SK-N-SH (cell line): ENCODE results near the gene GRM5. TPM values are rescaled to one million over a fixed set of nuclear protein-coding genes. Genes with fewer than 3 reads are reported as not detected.

ENCODE experiments used
- CTCF ChIA-PET: fragments of 300-600, 350-600 bp; formaldehyde crosslinking; extraction: SDS; loops from one replicate; lab custom pipeline; 2021; lab: Yijun Ruan, JAX
- POLR2A ChIA-PET: fragments of 350-600 bp; sonication (Branson Sonifier 250); formaldehyde crosslinking; extraction: SDS; loops from one replicate; lab custom pipeline; 2020; ENCODE audit warnings: antibody characterized with exemption, inconsistent platforms; lab: Yijun Ruan, JAX
- DNase-seq: peaks from one replicate; pipeline ENCODE4 v3.0.0; 2012
- H2AFZ ChIP-seq: fragments of 200-600 bp; sonication (generic); 2 replicates; pipeline ENCODE4 v1.8.1; 2016; ENCODE audit warnings: antibody characterized with exemption, mild to moderate bottlenecking, low read depth
- H3F3A ChIP-seq: fragments of 200-600 bp; sonication (generic); replicated peaks from 2 replicates; pipeline ENCODE3; 2016; ENCODE audit warnings: antibody characterized with exemption, mild to moderate bottlenecking; ENCODE audit not compliant: insufficient read depth
- H3K27ac ChIP-seq, 2 experiments: fragments of 200-500 bp in 1 of 2; fragments of 200-600 bp in 1 of 2; sonication (Bioruptor generic) in 1 of 2; sonication (generic), shearing (Covaris generic) in 1 of 2; 2 replicates each; pipeline versions ENCODE4 v1.5.1 to v1.6.1; 2014 to 2016; ENCODE audit warnings: low read depth in 2 of 2, inconsistent platforms in 1 of 2, low read length in 1 of 2, mild to moderate bottlenecking in 1 of 2, mixed read lengths in 1 of 2
- H3K27me3 ChIP-seq: fragments of 200-600 bp; sonication (generic), shearing (Covaris generic); 2 replicates; pipeline ENCODE4 v1.6.1; 2016; ENCODE audit warnings: mixed run types; ENCODE audit not compliant: insufficient read depth
- H3K36me3 ChIP-seq, 2 experiments: fragments of 200-500 bp in 1 of 2; fragments of 200-600 bp in 1 of 2; sonication (Bioruptor generic) in 1 of 2; sonication (generic) in 1 of 2; replicated peaks in 1 of 2; 2 replicates each; pipeline versions ENCODE3 to v1.5.1; 2014 to 2016; ENCODE audit warnings: low read length in 1 of 2, mild to moderate bottlenecking in 1 of 2; ENCODE audit not compliant: insufficient read depth in 2 of 2, control insufficient read depth in 1 of 2
- H3K4me1 ChIP-seq, 2 experiments: fragments of 200-500 bp in 1 of 2; fragments of 200-600 bp in 1 of 2; sonication (Bioruptor generic) in 1 of 2; sonication (generic), shearing (Covaris generic) in 1 of 2; 2 replicates each; pipeline versions ENCODE4 v1.5.1 to v1.6.1; 2014 to 2016; ENCODE audit warnings: low read depth in 1 of 2, low read length in 1 of 2, mixed run types in 1 of 2; ENCODE audit not compliant: insufficient read depth in 2 of 2, control insufficient read depth in 1 of 2
- H3K4me2 ChIP-seq: fragments of 200-600 bp; sonication (generic), shearing (Covaris generic); 2 replicates; pipeline ENCODE4 v1.6.1; 2017; ENCODE audit warnings: mixed run types
- H3K4me3 ChIP-seq, 2 experiments: fragments of 200-500 bp in 1 of 2; fragments of 200-600 bp in 1 of 2; sonication (Bioruptor generic) in 1 of 2; sonication (generic), shearing (Covaris generic) in 1 of 2; 2 replicates each; pipeline versions ENCODE4 v1.5.1 to v1.8.1; 2014 to 2016; ENCODE audit warnings: low read depth in 2 of 2, inconsistent platforms in 1 of 2, low read length in 1 of 2, mild to moderate bottlenecking in 1 of 2, mixed read lengths in 1 of 2, moderate library complexity in 1 of 2
- H3K79me2 ChIP-seq: fragments of 200-600 bp; sonication (generic); 2 replicates; pipeline ENCODE4 v1.8.1; 2017; ENCODE audit warnings: mild to moderate bottlenecking; ENCODE audit not compliant: insufficient read depth
- H3K9ac ChIP-seq: fragments of 200-600 bp; sonication (generic); 2 replicates; pipeline ENCODE4 v1.6.1; 2017; ENCODE audit warnings: mixed run types
- H3K9me2 ChIP-seq: fragments of 200-600 bp; sonication (generic); 2 replicates; pipeline ENCODE4 v1.6.1; 2017; ENCODE audit warnings: mixed run types
- H3K9me3 ChIP-seq: fragments of 200-600 bp; sonication (generic); 2 replicates; pipeline ENCODE4 v1.6.1; 2017; ENCODE audit warnings: mixed run types, mild to moderate bottlenecking, moderate library complexity
- H4K20me1 ChIP-seq: fragments of 200-600 bp; sonication (generic); 2 replicates; pipeline ENCODE4 v1.6.1; 2017; ENCODE audit warnings: mild to moderate bottlenecking, mixed run types; ENCODE audit not compliant: insufficient read depth
- EZH2phosphoT487 ChIP-seq: fragments of 200-600 bp; sonication (generic); IDR thresholded peaks from 2 replicates; pipeline ENCODE4 v1.6.1; 2017; ENCODE audit warnings: low read depth, mixed run types, mild to moderate bottlenecking, antibody characterized with exemption, moderate library complexity, borderline replicate concordance
- FOSL2 ChIP-seq: IDR thresholded peaks from 2 replicates; pipeline ENCODE4 v1.4.0; 2012; ENCODE audit warnings: low read depth, mild to moderate bottlenecking, moderate library complexity, borderline replicate concordance
- FOXJ3 ChIP-seq: sonication (generic); formaldehyde crosslinking; IDR thresholded peaks from 2 replicates; pipeline ENCODE4 v1.5.1; 2020; ENCODE audit warnings: mild to moderate bottlenecking, missing genetic modification reagents
- GATA2 ChIP-seq: sonication (generic); formaldehyde crosslinking; IDR thresholded peaks from 2 replicates; pipeline ENCODE4 v1.5.0; 2020; ENCODE audit warnings: mild to moderate bottlenecking, missing genetic modification reagents
- POLR2AphosphoS5 ChIP-seq: IDR thresholded peaks from 2 replicates; pipeline ENCODE4 v1.6.1; 2012; ENCODE audit warnings: low read depth, low read length
- RXRA ChIP-seq: IDR thresholded peaks from 2 replicates; pipeline ENCODE4 v1.4.0; 2012; ENCODE audit warnings: low read depth, mild to moderate bottlenecking, borderline replicate concordance
- SIN3A ChIP-seq: IDR thresholded peaks from 2 replicates; pipeline ENCODE4 v1.6.1; 2012; ENCODE audit warnings: low read depth, mild to moderate bottlenecking, low read length, moderate library complexity, borderline replicate concordance
- SMC3 ChIP-seq: IDR thresholded peaks from 2 replicates; pipeline ENCODE4 v1.6.1; 2012; ENCODE audit warnings: low read depth, low read length, improper control_type of control experiment
- TAF1 ChIP-seq: IDR thresholded peaks from 2 replicates; pipeline ENCODE4 v1.6.1; 2012; ENCODE audit warnings: low read depth, mild to moderate bottlenecking, low read length, moderate library complexity, borderline replicate concordance
- TEAD4 ChIP-seq: IDR thresholded peaks from 2 replicates; pipeline ENCODE4 v1.4.0; 2012; ENCODE audit warnings: mild to moderate bottlenecking, borderline replicate concordance; ENCODE audit not compliant: insufficient read depth
- YY1 ChIP-seq: IDR thresholded peaks from 2 replicates; pipeline ENCODE4 v1.4.0; 2012; ENCODE audit warnings: low read depth, mild to moderate bottlenecking
- WGBS: methylation state at CpG from one replicate; pipeline ENCODE4 v1.1.6; 2017; ENCODE audit warnings: low lambda C conversion rate; 5-methylcytosine and 5-hydroxymethylcytosine counted together
- polyA plus RNA-seq, 3 experiments: library from polyadenylated mRNA; depleted of rRNA; stranded (reverse); fragments of >200 nt; gene quantifications; 2 replicates each; pipeline ENCODE4 v1.2.3, GENCODE V29; 2012
- TF ChIP-seq, protein P1 (sequence below): fragments of 150-350 bp; IDR thresholded peaks from 2 replicates; pipeline ENCODE4 v1.6.1; 2016; ENCODE audit warnings: mild to moderate bottlenecking, low read depth, low read length
- TF ChIP-seq, protein P2 (sequence below): fragments of 150-350 bp; IDR thresholded peaks from 2 replicates; pipeline ENCODE4 v1.6.1; 2017; ENCODE audit warnings: antibody characterized with exemption, low read length, low read depth, borderline replicate concordance

The GRM5 gene
- polyA plus RNA-seq, 1 of the 3 experiments (the other 2 are of a cell fraction) = not detected

DNA sequence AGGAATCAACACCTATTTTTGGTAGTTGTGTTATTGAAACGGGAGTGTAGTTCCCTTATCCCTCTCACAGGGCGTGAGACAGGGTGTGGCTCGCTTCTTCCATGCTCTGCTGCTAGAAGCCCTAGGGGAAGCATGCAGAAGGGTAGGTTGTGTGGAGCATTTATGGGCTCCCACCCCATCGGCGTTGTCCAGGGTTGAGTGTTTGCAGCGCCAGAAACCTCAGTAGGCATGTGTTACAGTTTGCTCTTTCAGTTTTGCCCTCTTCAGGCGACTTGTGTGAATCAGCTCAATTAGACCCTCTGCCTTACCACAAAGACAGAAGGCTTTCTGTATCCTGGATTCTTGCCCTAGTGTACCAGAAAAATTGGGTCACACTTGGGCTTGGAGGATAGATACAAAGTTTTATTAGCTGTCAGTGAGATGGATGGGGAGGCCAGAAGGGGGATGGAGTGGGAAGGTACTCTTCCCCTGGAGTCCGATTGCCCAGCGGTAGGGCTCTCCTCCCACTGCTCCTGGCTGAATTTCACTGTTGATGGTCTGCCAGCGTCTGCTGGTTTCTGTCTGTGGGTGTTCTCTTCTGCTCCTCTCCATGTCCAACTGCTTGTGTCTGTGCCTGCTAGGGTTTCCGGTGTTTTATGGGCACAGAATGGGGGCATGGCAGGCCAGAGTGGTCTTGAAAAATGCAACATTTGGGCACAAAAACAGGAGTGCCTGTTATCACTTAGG is 369.9 kb downstream of the GRM5 start:
- TF ChIP-seq RXRA = no peak
- no peaks in the 10 kb centered on the region for H3F3A ChIP-seq
- H3K9me2 ChIP-seq = no peaks in the 10 kb centered on the region
- CTCF ChIA-PET = no interaction called here
- H3K79me2 ChIP-seq = no peaks in the 10 kb centered on the region
- no peak overlapping the region for H3K27ac ChIP-seq
- no peaks in the 10 kb centered on the region for H3K36me3 ChIP-seq
- no peaks in the 10 kb centered on the region for H3K4me1 ChIP-seq
- H3K9ac ChIP-seq = no peak overlapping the region
- 20% methylated on average over 10 of the region's 11 CpGs for WGBS
- no peak for DNase-seq
- no peaks in the 10 kb centered on the region for H3K9me3 ChIP-seq
- no peak overlapping the region for H3K4me3 ChIP-seq
- no peak overlapping the region for H2AFZ ChIP-seq
- no peaks in the 10 kb centered on the region for H4K20me1 ChIP-seq
- no peak overlapping the region for H3K4me2 ChIP-seq
- POLR2A ChIA-PET = no interaction called here
- H3K27me3 ChIP-seq = no peaks in the 10 kb centered on the region; the same call in 1 of the 2 replicates

DNA sequence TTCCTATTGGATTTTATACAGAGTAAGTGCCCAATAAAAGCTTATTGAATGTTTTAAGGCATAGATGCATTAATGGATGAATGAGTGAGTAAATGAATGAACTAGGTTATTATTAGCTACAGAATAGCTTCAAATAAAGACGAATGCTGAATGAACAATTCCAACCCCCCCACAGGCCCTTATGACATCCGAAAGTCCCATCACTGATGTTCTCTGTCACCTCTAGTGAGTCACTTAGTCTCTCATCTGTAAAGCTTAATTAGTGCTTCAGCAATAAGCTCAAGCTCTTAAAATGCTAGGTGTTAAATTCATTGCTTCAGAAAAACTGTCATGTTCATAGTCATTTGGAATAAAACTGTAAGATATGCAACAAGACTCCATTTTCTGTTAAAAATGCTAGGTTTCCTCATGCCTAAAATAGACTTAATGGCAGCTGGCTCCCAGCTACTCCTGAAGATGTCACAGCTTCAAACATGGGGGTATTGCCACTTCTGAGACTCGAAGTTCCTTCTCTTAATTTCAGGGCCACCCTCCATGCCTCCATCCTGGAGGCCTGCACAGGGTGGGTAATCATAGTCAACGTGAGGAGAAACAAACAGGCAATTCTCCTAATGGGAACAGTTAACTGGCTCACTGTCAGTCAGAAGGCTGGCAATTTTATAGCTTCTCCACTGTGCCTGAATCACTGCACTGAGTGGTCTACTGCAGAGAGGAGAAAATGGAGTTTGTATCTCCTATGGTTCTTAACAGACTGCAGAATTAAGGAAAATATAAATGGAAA is 373.3 kb downstream of the GRM5 start:
- CTCF ChIA-PET = interaction anchor here (0.9 kb wide), 1 partner anchor 72 kb away, joined by 3 read pairs; no protein-coding TSS in a partner anchor
- no peak overlapping the region for H3K9ac ChIP-seq
- DNase-seq = no peak

More for the DNA sequence above, 373.3 kb downstream of the GRM5 start:
- POLR2A ChIA-PET = no interaction called here
- Histone ChIP-seq H4K20me1 (no peaks in the 10 kb centered on the region), H2AFZ (no peak overlapping the region), H3K4me2 (no peak overlapping the region), H3K9me2 (no peaks in the 10 kb centered on the region), H3F3A (no peaks in the 10 kb centered on the region), H3K27ac (no peak overlapping the region), H3K4me3 (no peak overlapping the region), H3K9me3 (no peaks in the 10 kb centered on the region), H3K27me3 (no peaks in the 10 kb centered on the region; the same call in 1 of the 2 replicates), H3K79me2 (no peaks in the 10 kb centered on the region), H3K4me1 (no peaks in the 10 kb centered on the region), H3K36me3 (no peaks in the 10 kb centered on the region)
- TF ChIP-seq YY1 (no peak), EZH2phosphoT487 (no peak), POLR2AphosphoS5 (no peak), FOXJ3 (no peak), FOSL2 (no peak), TAF1 (no peak), GATA2 (no peak), TEAD4 (no peak), SIN3A (no peak), SMC3 (no peak)
- TF ChIP-seq, protein P1, sequence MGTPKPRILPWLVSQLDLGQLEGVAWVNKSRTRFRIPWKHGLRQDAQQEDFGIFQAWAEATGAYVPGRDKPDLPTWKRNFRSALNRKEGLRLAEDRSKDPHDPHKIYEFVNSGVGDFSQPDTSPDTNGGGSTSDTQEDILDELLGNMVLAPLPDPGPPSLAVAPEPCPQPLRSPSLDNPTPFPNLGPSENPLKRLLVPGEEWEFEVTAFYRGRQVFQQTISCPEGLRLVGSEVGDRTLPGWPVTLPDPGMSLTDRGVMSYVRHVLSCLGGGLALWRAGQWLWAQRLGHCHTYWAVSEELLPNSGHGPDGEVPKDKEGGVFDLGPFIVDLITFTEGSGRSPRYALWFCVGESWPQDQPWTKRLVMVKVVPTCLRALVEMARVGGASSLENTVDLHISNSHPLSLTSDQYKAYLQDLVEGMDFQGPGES = no peak
- TF ChIP-seq, protein P2, sequence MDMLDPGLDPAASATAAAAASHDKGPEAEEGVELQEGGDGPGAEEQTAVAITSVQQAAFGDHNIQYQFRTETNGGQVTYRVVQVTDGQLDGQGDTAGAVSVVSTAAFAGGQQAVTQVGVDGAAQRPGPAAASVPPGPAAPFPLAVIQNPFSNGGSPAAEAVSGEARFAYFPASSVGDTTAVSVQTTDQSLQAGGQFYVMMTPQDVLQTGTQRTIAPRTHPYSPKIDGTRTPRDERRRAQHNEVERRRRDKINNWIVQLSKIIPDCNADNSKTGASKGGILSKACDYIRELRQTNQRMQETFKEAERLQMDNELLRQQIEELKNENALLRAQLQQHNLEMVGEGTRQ = no peak
- 2% methylated on average over 4 of the region's 4 CpGs for WGBS
